ENCODE data around the gene PCIF1. TPM values are rescaled to one million over a fixed set of nuclear protein-coding genes. Genes with fewer than 3 reads are reported as not detected.

PCIF1 gene
- total RNA-seq, 1 donor from 2014 or later = 8.9 TPM

- no peak for DNase-seq (ENCODE audit: low spot score)
Measured at GRCh38 chr20:45904583-45905504, 29.6 kb upstream of the PCIF1 start.

GRCh38 chr20:45905505-45906079 lies 28.9 kb upstream of the PCIF1 start:
- no peak for DNase-seq (ENCODE audit: low spot score)

GRCh38 chr20:45907219-45907948 lies 27.1 kb upstream of the PCIF1 start:
- no peak for DNase-seq (ENCODE audit: low spot score)

GRCh38 chr20:45908084-45908483 lies 26.4 kb upstream of the PCIF1 start:
- no peak for DNase-seq (ENCODE audit: low spot score)

GRCh38 chr20:45909336-45909808 lies 25.1 kb upstream of the PCIF1 start:
- DNase-seq (ENCODE audit: low spot score) = no peak

GRCh38 chr20:45909817-45910669 lies 24.4 kb upstream of the PCIF1 start:
- no peak for DNase-seq (ENCODE audit: low spot score)

- peak; percentile 98 for DNase-seq (ENCODE audit: low spot score)
Measured at GRCh38 chr20:45910670-45911485, 23.6 kb upstream of the PCIF1 start.

- peak; percentile 75 for DNase-seq (ENCODE audit: low spot score)
Measured at GRCh38 chr20:45911486-45912343, 22.8 kb upstream of the PCIF1 start, which contains the start of gene PLTP. Gene PLTP, minus strand, starts transcription at chr20:45912155. Its CDS starts 703 bp downstream, at chr20:45911452.

- no peak for DNase-seq (ENCODE audit: low spot score)
Measured at GRCh38 chr20:45912344-45912682, 22.2 kb upstream of the PCIF1 start.

GRCh38 chr20:45913116-45913515 lies 21.4 kb upstream of the PCIF1 start:
- no peak for DNase-seq (ENCODE audit: low spot score)

GRCh38 chr20:45917790-45918141 lies 16.7 kb upstream of the PCIF1 start:
- peak; percentile 69 for DNase-seq (ENCODE audit: low spot score)

- peak; percentile 68 for DNase-seq (ENCODE audit: low spot score)
Measured at GRCh38 chr20:45918182-45918737, 16.2 kb upstream of the PCIF1 start.

- peak; percentile 40 for DNase-seq (ENCODE audit: low spot score)
Measured at GRCh38 chr20:45918779-45919537, 15.5 kb upstream of the PCIF1 start.

- DNase-seq (ENCODE audit: low spot score) = peak; percentile 69
Measured at GRCh38 chr20:45919542-45920399, 14.7 kb upstream of the PCIF1 start.

- peak; percentile 29 for DNase-seq (ENCODE audit: low spot score)
Measured at GRCh38 chr20:45920462-45921336, 13.8 kb upstream of the PCIF1 start.
